Stimulated activated CD4-positive, alpha-beta T cell treated with anti-CD3 and anti-CD28 coated beads, Interleukin-4, amount 100 ng/mL, for 4 hours (primary cell): ENCODE data around the gene ETV4.

Experiments
- DNase-seq, 2 experiments: peaks; one replicate each; pipeline ENCODE4 v3.0.0-alpha.2; 2020

The ETV4 gene

DNA sequence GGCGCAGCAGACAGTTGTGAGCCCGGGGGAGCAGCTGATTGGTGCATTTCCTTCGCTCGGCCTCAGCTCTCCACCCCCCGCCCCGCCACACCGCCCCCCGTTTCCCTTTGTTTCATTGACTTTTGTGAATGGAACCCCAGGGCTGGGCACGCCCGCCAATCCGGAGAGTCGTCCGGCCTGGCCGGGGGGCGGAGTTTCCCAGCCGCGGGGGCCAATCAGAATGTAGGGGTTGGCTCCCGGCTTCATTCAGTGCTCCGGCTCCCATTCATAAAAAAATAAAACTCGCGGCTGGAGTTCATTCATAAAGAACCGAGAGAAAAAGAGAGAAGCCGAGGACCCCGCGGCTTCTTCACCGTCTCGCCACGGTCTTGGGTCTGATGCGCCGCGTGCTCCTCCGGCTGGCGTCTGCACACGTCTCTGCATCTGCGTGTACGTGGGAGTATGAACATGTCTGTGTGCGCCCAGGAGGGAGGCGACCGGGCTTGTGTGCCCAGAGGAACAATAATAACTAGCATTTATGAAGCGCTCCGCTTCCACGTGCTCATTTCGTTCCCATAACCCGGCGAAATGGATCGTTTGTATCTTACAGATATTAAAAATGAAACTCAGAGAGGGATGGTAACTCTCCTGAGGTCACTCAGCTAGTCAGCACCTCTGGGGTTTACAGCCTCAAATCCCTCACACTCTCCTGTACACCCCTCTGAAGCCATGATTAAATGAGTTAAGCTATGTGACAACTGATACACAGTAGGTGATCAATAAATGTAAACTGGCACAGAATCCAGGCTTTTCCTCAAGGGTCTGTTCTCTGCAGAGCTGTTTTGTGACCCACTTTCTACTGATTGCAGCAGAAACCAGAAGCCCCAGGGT lies at the start of gene ETV4:
ETV4 (minus strand) TSS at position 22 of the 870 bp plus-strand sequence. CDS start 723 bp downstream, outside the sequence.
- peak; percentile 86 to 90 for DNase-seq

- DNase-seq: no peak
Measured at GRCh38 chr17:43595466-43595865, 49.3 kb upstream of the ETV4 start.

- no peak for DNase-seq
Measured at GRCh38 chr17:43591779-43592562, 45.8 kb upstream of the ETV4 start.

- no peak for DNase-seq
Measured at GRCh38 chr17:43591001-43591400, 44.9 kb upstream of the ETV4 start.

- no peak for DNase-seq
Measured at GRCh38 chr17:43588664-43589435, 42.7 kb upstream of the ETV4 start.

DNA sequence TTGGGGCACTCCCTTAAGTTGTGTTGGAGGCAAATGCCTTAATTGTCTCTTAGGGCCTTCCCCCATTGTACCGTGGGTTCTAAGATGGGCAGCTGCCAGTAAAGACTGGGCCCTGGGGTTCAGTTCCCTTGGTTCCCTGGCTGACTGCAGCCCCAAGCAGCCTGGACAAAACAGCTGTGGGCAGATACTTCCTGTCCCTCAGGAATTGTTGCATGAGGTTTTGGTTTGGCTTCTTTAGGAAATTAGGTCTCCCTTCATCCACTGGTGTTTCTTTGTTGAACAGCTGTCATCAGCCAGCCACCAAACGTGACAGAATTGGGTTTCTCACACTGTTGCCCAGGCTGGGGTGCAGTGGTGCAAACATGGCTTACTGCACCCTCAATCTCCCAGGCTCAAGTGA lies 42.0 kb upstream of the ETV4 start:
- DNase-seq: no peak

DNA sequence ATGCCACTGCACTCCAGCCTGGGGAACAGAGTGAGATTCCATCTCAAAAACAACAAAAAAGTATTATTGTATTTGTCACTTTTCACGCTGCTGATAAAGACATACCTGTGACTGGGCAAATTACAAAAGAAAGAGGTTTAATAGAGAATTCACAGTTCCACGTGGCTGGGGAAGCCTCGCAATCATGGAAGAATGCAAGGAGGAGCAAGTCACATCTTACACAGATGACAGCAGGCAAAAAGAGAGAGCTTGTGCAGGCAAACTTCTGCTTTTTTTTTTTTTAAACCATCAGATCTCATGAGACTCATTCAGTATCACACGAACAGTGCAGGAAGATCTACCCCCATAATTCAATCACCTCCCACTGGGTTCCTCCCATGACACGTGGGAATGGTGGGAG lies 41.5 kb upstream of the ETV4 start:
- no peak for DNase-seq

- no peak for DNase-seq
Measured at GRCh38 chr17:43584666-43585102, 38.5 kb upstream of the ETV4 start.

- no peak for DNase-seq
Measured at GRCh38 chr17:43583332-43583731, 37.2 kb upstream of the ETV4 start.

- DNase-seq: no peak
Measured at GRCh38 chr17:43581613-43582012, 35.5 kb upstream of the ETV4 start.

GRCh38 chr17:43581130-43581529 lies 35.0 kb upstream of the ETV4 start:
- DNase-seq: no peak

DNA sequence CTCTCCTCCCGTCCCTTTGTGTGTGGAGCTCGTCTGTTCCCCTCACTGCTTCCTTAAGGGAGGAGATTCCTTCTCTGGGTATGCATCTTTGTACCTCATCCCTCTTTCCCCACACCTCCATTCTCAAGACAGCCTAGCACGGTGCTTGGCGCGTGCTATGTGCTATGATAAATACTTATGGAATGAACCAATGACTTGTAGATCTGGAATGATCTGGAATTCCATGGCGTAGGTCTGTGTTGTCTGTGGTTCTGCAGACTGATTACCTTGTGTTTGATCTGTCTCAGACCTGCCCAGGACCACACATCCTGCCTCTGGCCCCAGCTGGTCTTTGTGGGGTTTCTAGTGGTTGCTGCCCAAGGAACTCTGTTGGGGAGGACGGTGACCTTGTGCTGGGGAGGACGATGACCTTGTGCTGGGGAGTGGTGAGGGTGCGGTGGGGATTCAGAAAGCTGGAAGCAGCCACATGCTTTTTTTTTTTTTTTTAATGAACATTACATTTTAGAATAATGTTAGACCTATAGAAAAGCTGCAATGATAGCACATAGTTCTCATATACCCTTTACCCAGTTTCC lies 33.5 kb upstream of the ETV4 start:
- no peak for DNase-seq

- peak; percentile 12 for DNase-seq
Measured at GRCh38 chr17:43578699-43579565, 32.8 kb upstream of the ETV4 start.

GRCh38 chr17:43578404-43578698 lies 32.2 kb upstream of the ETV4 start:
- no peak for DNase-seq

DNA sequence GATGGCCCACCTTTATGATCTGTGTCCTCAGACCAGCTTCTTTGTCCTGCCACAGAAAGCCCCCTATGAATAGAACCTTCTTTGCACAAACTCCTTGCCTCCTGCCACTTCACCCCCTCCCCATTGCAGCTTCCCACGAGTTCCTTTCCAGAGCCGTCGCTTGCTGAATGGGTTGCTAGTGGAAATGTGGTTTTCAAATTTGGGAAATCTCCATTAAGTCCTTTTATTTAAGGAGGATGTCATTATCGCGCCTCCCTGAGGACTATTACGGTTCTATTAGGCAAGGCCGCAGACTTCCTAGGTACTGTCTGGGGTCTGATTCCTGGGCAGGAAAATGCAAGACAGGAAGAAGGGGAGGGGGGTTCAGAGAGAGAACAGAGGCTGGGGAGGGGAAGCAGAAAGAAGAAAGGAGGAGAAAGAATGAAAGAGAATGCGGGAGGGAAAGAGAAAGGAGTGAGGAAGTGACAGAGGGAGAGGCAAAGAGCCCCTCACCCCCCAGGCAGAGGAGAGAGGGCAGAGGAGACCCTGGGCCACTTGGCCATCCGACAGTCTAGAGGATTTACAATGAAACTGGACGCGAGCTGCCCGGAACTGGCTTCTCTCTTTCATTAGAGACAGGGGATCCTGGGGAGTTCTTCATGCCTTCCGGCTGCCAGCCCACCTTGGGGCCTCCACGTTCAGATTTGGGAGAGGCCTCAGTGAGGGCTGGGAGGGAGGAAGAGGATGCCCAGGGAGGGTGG lies 31.7 kb upstream of the ETV4 start:
- DNase-seq: no peak

GRCh38 chr17:43576563-43577229 lies 30.6 kb upstream of the ETV4 start:
- peak; percentile 48 to 62 for DNase-seq

- DNase-seq: no peak
Measured at GRCh38 chr17:43574896-43575525, 28.9 kb upstream of the ETV4 start.

GRCh38 chr17:43574348-43574747 lies 28.2 kb upstream of the ETV4 start:
- DNase-seq: no peak

- no peak for DNase-seq
Measured at GRCh38 chr17:43573579-43574321, 27.6 kb upstream of the ETV4 start.
